K562 (cell line): ENCODE measurements around the gene AGPAT4. TPM values are rescaled to one million over a fixed set of nuclear protein-coding genes. Genes with fewer than 3 reads are reported as not detected.

ENCODE experiments used
- ATAC-seq: fragments of 200-7000 bp; cut with Tn5 transposase; 3 replicates; pipeline ENCODE4 v1.9.1; 2020; ENCODE audit warnings: moderate library complexity
- BruUV-seq: library from RNA; stranded (reverse); fragments of 400-500 nt; replicated peaks from 2 replicates; lab custom pipeline; 2021; lab: Mats Ljungman, UMichigan
- CTCF ChIA-PET: fragments of 300-600 bp; formaldehyde crosslinking; extraction: SDS; loops from one replicate; lab custom pipeline; 2021; ENCODE audit warnings: low intra/inter-chr PET ratio; lab: Yijun Ruan, JAX
- POLR2A ChIA-PET: fragments of 300-600, 350-650 bp; sonication (Branson Sonifier 250); formaldehyde crosslinking; extraction: SDS; loops from one replicate; lab custom pipeline; 2021; ENCODE audit warnings: antibody characterized with exemption, inconsistent platforms; lab: Yijun Ruan, JAX
- DNase-seq, 4 experiments: peaks; one replicate each; pipeline versions ENCODE4 v3.0.0 to v3.0.0-alpha.2; 2011 to 2018; ENCODE audit warnings: low spot score in 3 of 4, mixed read lengths in 3 of 4; ENCODE audit errors: extremely low read depth in 1 of 4
- FAIRE-seq: peaks from 2 replicates; lab custom pipeline; 2011; peaks lifted over from hg19 to GRCh38; lab: Jason Lieb, UNC
- H2AFZ ChIP-seq: 2 replicates; pipeline ENCODE4 v1.6.0; 2011; ENCODE audit warnings: low read depth, low read length, control low read depth, inconsistent platforms
- H3K27ac ChIP-seq: fragments of 200-600 bp; 3 replicates; pipeline ENCODE4 v1.8.0; 2011; ENCODE audit warnings: low read depth, mild to moderate bottlenecking, control low read depth, inconsistent platforms, low read length, moderate library complexity, mixed read lengths; ENCODE audit errors: extremely low read depth
- H3K27me3 ChIP-seq, 2 experiments: fragments of 300-600 bp in 1 of 2; 2 replicates in 1 of 2; 3 replicates in 1 of 2; pipeline versions ENCODE4 v1.6.0 to v1.8.0; 2011; ENCODE audit warnings: inconsistent platforms in 2 of 2, low read length in 2 of 2, mild to moderate bottlenecking in 1 of 2, mixed read lengths in 1 of 2, moderate library complexity in 1 of 2; ENCODE audit not compliant: control insufficient read depth in 2 of 2, insufficient read depth in 2 of 2
- H3K36me3 ChIP-seq: fragments of 300-600 bp; 3 replicates; pipeline ENCODE4 v1.8.0; 2011; ENCODE audit warnings: mild to moderate bottlenecking, low read length, inconsistent platforms; ENCODE audit not compliant: control insufficient read depth, insufficient read depth
- H3K4me1 ChIP-seq, 2 experiments: fragments of 200-600 bp in 1 of 2; replicated peaks in 1 of 2; 2 replicates in 1 of 2; 3 replicates in 1 of 2; pipeline versions ENCODE4 v1.5.1 to v1.8.0; 2011; ENCODE audit warnings: inconsistent platforms in 2 of 2, low read length in 2 of 2, mild to moderate bottlenecking in 1 of 2, mixed read lengths in 1 of 2, moderate library complexity in 1 of 2; ENCODE audit not compliant: control insufficient read depth in 2 of 2, insufficient read depth in 2 of 2
- H3K4me2 ChIP-seq: 2 replicates; pipeline ENCODE4 v1.6.1; 2011; ENCODE audit warnings: low read length, control low read depth, inconsistent platforms, mixed read lengths; ENCODE audit not compliant: insufficient read depth
- H3K4me3 ChIP-seq: fragments of 200-600 bp; sonication (generic), shearing (Covaris generic); 2 replicates; pipeline ENCODE4 v1.5.1; 2016; ENCODE audit warnings: control low read depth, inconsistent platforms
- H3K79me2 ChIP-seq: fragments of 200-600 bp; 3 replicates; pipeline ENCODE4 v1.8.0; 2011; ENCODE audit warnings: low read length, inconsistent platforms; ENCODE audit not compliant: control insufficient read depth, insufficient read depth
- H3K9ac ChIP-seq, 2 experiments: 2 replicates each; pipeline versions ENCODE4 v1.6.0 to v1.6.1; 2011; ENCODE audit warnings: low read depth in 2 of 2, low read length in 2 of 2, control low read depth in 1 of 2, inconsistent platforms in 1 of 2, mild to moderate bottlenecking in 1 of 2, mixed read lengths in 1 of 2; ENCODE audit not compliant: insufficient read depth in 1 of 2
- H3K9me1 ChIP-seq: one replicate; pipeline ENCODE4 v1.6.0; 2011; ENCODE audit warnings: inconsistent platforms, mild to moderate bottlenecking, low read length, moderate library complexity; ENCODE audit not compliant: control insufficient read depth, insufficient read depth
- H3K9me3 ChIP-seq: replicated peaks from 2 replicates; pipeline ENCODE4 v1.5.1; 2011; ENCODE audit warnings: low read depth, low read length, inconsistent platforms; ENCODE audit not compliant: control insufficient read depth, insufficient read depth
- H4K20me1 ChIP-seq: replicated peaks from 2 replicates; pipeline ENCODE4 v1.6.1; 2011; ENCODE audit warnings: low read length, inconsistent platforms, mixed read lengths; ENCODE audit not compliant: control insufficient read depth, insufficient read depth
- ATF7 ChIP-seq: fragments of 450-650 bp; IDR thresholded peaks from 2 replicates; pipeline ENCODE4 v1.7.1; 2014; ENCODE audit warnings: mild to moderate bottlenecking, moderate library complexity
- DLX4 ChIP-seq: fragments of 250-450 bp; sonication (Bioruptor Pico); IDR thresholded peaks from 2 replicates; pipeline ENCODE4 v1.6.1; 2021; ENCODE audit warnings: mild to moderate bottlenecking
- HDAC8 ChIP-seq: fragments of 450-650 bp; IDR thresholded peaks from 2 replicates; pipeline ENCODE4 v1.6.1; 2016; ENCODE audit warnings: mild to moderate bottlenecking, missing genetic modification characterization, moderate library complexity, missing compliant biosample characterization
- HNRNPH1 ChIP-seq: fragments of 200-400 bp; formaldehyde crosslinking; optimal IDR thresholded peaks from 2 replicates; pipeline ENCODE3; 2017; ENCODE audit warnings: low read depth, mild to moderate bottlenecking, low read length, moderate library complexity
- KLF1 ChIP-seq: fragments of 450-650 bp; IDR thresholded peaks from 2 replicates; pipeline ENCODE4 v1.6.1; 2016; ENCODE audit warnings: missing genetic modification characterization, missing compliant biosample characterization
- RBBP5 ChIP-seq: fragments of 200-600 bp; sonication (generic); IDR thresholded peaks from 2 replicates; pipeline ENCODE4 v1.6.1; 2012; ENCODE audit warnings: borderline replicate concordance, mild to moderate bottlenecking, low read length, control low read depth, inconsistent platforms; ENCODE audit not compliant: insufficient read depth, poor library complexity, severe bottlenecking
- RBM25 ChIP-seq: fragments of 200-400 bp; formaldehyde crosslinking; IDR thresholded peaks from 2 replicates; pipeline ENCODE4 v1.6.1; 2018; ENCODE audit warnings: low read length, low read depth, moderate library complexity; ENCODE audit not compliant: severe bottlenecking
- RFX5 ChIP-seq: IDR thresholded peaks from 2 replicates; pipeline ENCODE4 v1.6.1; 2011; ENCODE audit warnings: low read depth, mild to moderate bottlenecking, improper control_type of control experiment, low read length
- SIX5 ChIP-seq, 2 experiments: IDR thresholded peaks; 2 replicates each; pipeline ENCODE4 v1.6.1; 2011; ENCODE audit warnings: low read length in 2 of 2, borderline replicate concordance in 1 of 2, low read depth in 1 of 2, mild to moderate bottlenecking in 1 of 2, moderate library complexity in 1 of 2; ENCODE audit not compliant: insufficient read depth in 1 of 2
- SLC30A9 ChIP-seq: fragments of 250-450 bp; sonication (Bioruptor Pico); IDR thresholded peaks from 2 replicates; pipeline ENCODE4 v1.8.0; 2022; ENCODE audit warnings: mild to moderate bottlenecking, moderate library complexity
- TAL1 ChIP-seq: fragments of 450-650 bp; IDR thresholded peaks from 2 replicates; pipeline ENCODE4 v1.6.1; 2016; ENCODE audit warnings: mild to moderate bottlenecking
- ZNF551 ChIP-seq: fragments of 250-450 bp; sonication (Bioruptor Pico); IDR thresholded peaks from 2 replicates; pipeline ENCODE4 v1.5.0; 2021; ENCODE audit warnings: mild to moderate bottlenecking, moderate library complexity
- WGBS: fragments of 100-300 bp; shearing (Covaris generic); methylation state at CpG from one replicate; pipeline ENCODE4 v1.1.6; 2016; ENCODE audit warnings: low coverage, mixed read lengths; ENCODE audit not compliant: insufficient coverage; ENCODE audit errors: missing lambda C conversion rate; 5-methylcytosine and 5-hydroxymethylcytosine counted together
- in situ Hi-C: fragments of 300-500 bp; cut with MboI; formaldehyde crosslinking; loops from 4 replicates; pipeline ENCODE4 v1.15.0; 2018; ENCODE audit warnings: inconsistent platforms, mixed read lengths
- intact Hi-C: fragments of 100-400 bp; cut with micrococcal nuclease; formaldehyde crosslinking; loops from 2 replicates; pipeline ENCODE4 v1.14.2; 2022
- polyA plus RNA-seq, 8 experiments: library from polyadenylated mRNA; depleted of rRNA in 4 of 8; stranded (reverse) in 5 of 8; unstranded in 3 of 8; fragments of >200 nt; fragmentation: Nextera tagmentation in 2 of 8; fragmentation: Illumina TruSeq in 1 of 8; extraction: Ambion mirVana in 2 of 8; extraction: Trizol in 1 of 8; gene quantifications; 2 replicates each; pipeline versions ENCODE4 v1.2.1 to v1.2.3, GENCODE V29; 2011 to 2014; ENCODE audit warnings: inconsistent platforms in 1 of 8, missing spikeins in 1 of 8
- total RNA-seq, 7 experiments: library from RNA; depleted of rRNA in 6 of 7; stranded (reverse); fragments of >200 nt in 6 of 7; fragmentation: Illumina TruSeq in 2 of 7; extraction: Trizol in 2 of 7; gene quantifications; 2 replicates each; pipeline versions ENCODE4 v1.2.1 to v1.2.3, GENCODE V29; 2011 to 2021; ENCODE audit warnings: low replicate concordance in 1 of 7
- TF ChIP-seq, protein P1 (sequence below): fragments of 450-650 bp; IDR thresholded peaks from 2 replicates; pipeline ENCODE4 v1.6.1; 2016; ENCODE audit warnings: antibody characterized with exemption

AGPAT4 gene
- total and polyA plus RNA-seq, 9 of the 15 experiments (the other 6 are each of a cell fraction or from before 2014, with no cell fraction given) = 2.2 to 15.0 (median 5.7) TPM

- TF ChIP-seq, protein P1, sequence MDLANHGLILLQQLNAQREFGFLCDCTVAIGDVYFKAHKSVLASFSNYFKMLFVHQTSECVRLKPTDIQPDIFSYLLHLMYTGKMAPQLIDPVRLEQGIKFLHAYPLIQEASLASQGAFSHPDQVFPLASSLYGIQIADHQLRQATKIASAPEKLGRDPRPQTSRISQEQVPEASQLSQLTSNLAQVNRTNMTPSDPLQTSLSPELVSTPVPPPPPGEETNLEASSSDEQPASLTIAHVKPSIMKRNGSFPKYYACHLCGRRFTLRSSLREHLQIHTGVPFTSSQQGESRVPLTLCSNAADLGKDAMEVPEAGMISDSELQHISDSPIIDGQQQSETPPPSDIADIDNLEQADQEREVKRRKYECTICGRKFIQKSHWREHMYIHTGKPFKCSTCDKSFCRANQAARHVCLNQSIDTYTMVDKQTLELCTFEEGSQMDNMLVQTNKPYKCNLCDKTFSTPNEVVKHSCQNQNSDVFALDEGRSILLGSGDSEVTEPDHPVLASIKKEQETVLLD = no peak
- TF ChIP-seq RBBP5 (no peak), ZNF551 (CRISPR knock-in tag) (no peak), TAL1 (no peak), RBM25 (no peak), RFX5 (no peak), ATF7 (no peak), SLC30A9 (CRISPR knock-in tag) (no peak), KLF1 (tag) (no peak), HDAC8 (tag) (no peak), HNRNPH1 (no peak), SIX5 (IDR thresholded peaks at IDR 0.05; ENCODE audit: borderline replicate concordance in 1 of 2, insufficient read depth in 1 of 2, low read depth in 1 of 2, low read length in 2 of 2) (no peak), DLX4 (CRISPR knock-in tag) (no peak)
- Histone ChIP-seq H3K36me3 (no peaks in the 10 kb centered on the region; the same call in 2 of the 3 replicates), H3K9me3 (no peaks in the 10 kb centered on the region), H3K4me2 (no peak overlapping the region), H3K4me1 (peaks cover 7 to 8% of the 10 kb centered on the region in 2 experiments; a peak in 4 of 5 replicates), H4K20me1 (no peaks in the 10 kb centered on the region), H3K4me3 (no peak overlapping the region), H3K27ac (no peak overlapping the region), H2AFZ (no peak overlapping the region), H3K9me1 (no peaks in the 10 kb centered on the region), H3K9ac (no peak overlapping the region), H3K79me2 (no peaks in the 10 kb centered on the region), H3K27me3 (no peaks in the 10 kb centered on the region)
- DNase-seq (no peak), ATAC-seq (no peak), FAIRE-seq (no peak)
- no TSS peak for BruUV-seq
- in situ Hi-C loops (no loop called here), intact Hi-C loops (no loop called here)
- ChIA-PET POLR2A (interaction anchor here (0.8 to 8.0 kb wide), 3 partner anchors 12 to 18 kb away, joined by 3 to 45 read pairs (median 4); no protein-coding TSS in a partner anchor), CTCF (no interaction called here)
- WGBS = 72% methylated on average over 6 of the region's 6 CpGs
These were observed 34.9 kb downstream of the AGPAT4 start for GRCh38 chr6:161239001-161239400.
